Chondrocyte (in vitro differentiated cells): Measurements from ENCODE around the gene CNTFR. TPM values are rescaled to one million over a fixed set of nuclear protein-coding genes. Genes with fewer than 3 reads are reported as not detected.
A peak's percentile ranks its signal among the peaks of the same experiment; 100 is the strongest.

Experiments
- DNase-seq: peaks from one replicate; pipeline ENCODE4 v3.0.0; 2021; ENCODE audit warnings: mixed read lengths, low spot score
- H3K27ac Mint-ChIP-seq: one replicate; pipeline ENCODE4 v1.8.0; 2021; ENCODE audit warnings: mild to moderate bottlenecking, moderate library complexity, mixed read lengths; ENCODE audit not compliant: unreplicated experiment
- H3K27me3 Mint-ChIP-seq: 2 replicates; pipeline ENCODE4 v1.8.0; 2021; ENCODE audit warnings: low read depth, mixed read lengths
- H3K36me3 Mint-ChIP-seq: 2 replicates; pipeline ENCODE4 v1.8.0; 2021; ENCODE audit warnings: low read depth, mixed read lengths
- H3K4me1 Mint-ChIP-seq: 2 replicates; pipeline ENCODE4 v1.8.0; 2021; ENCODE audit warnings: low read depth, mild to moderate bottlenecking, mixed read lengths
- H3K4me3 Mint-ChIP-seq: one replicate; pipeline ENCODE4 v1.8.0; 2021; ENCODE audit warnings: mild to moderate bottlenecking, moderate library complexity, mixed read lengths; ENCODE audit not compliant: unreplicated experiment
- H3K9me3 Mint-ChIP-seq: 2 replicates; pipeline ENCODE4 v1.8.0; 2021; ENCODE audit warnings: low read depth, mixed read lengths
- total RNA-seq: library from RNA; stranded (reverse); gene quantifications from 3 replicates; pipeline ENCODE4 v1.2.1, GENCODE V29; 2021
- TF ChIP-seq, protein P1 (sequence below): fragments of 200-600 bp; sonication (generic); IDR thresholded peaks from 2 replicates; pipeline ENCODE4 v1.5.0; 2021; ENCODE audit warnings: antibody characterized with exemption, mild to moderate bottlenecking, moderate library complexity

Gene CNTFR
- total RNA-seq, 1 donor from 2014 or later, result 0.12 TPM

DNA sequence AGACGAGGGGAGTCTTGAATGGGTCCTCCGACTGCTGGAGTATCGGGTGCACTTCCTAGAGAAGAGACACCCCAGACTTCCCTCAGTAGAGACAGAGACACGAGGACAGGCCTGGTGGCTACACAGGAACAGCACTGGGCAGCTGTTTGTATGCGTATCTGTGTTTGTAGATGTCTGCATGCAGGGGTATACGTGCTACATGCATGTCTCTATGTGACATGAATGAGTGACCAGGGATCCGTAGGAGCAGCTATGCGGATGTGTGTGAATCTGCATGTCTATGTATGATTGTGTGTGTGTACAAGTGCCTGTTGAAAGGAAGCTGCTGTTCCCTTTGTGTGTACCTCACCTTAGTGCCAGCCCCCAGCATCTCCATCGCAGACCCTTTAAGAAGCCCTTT lies 31.2 kb downstream of the CNTFR start:
- Mint-ChIP-seq H3K27ac (no peak overlapping the region), H3K27me3 (peaks cover 9% of the 10 kb centered on the region), H3K4me1 (peaks cover 31% of the 10 kb centered on the region), H3K9me3 (peaks cover 3% of the 10 kb centered on the region), H3K4me3 (no peak overlapping the region), H3K36me3 (peaks cover 3% of the 10 kb centered on the region)
- DNase-seq, result peak; percentile 41
- TF ChIP-seq, protein P1, sequence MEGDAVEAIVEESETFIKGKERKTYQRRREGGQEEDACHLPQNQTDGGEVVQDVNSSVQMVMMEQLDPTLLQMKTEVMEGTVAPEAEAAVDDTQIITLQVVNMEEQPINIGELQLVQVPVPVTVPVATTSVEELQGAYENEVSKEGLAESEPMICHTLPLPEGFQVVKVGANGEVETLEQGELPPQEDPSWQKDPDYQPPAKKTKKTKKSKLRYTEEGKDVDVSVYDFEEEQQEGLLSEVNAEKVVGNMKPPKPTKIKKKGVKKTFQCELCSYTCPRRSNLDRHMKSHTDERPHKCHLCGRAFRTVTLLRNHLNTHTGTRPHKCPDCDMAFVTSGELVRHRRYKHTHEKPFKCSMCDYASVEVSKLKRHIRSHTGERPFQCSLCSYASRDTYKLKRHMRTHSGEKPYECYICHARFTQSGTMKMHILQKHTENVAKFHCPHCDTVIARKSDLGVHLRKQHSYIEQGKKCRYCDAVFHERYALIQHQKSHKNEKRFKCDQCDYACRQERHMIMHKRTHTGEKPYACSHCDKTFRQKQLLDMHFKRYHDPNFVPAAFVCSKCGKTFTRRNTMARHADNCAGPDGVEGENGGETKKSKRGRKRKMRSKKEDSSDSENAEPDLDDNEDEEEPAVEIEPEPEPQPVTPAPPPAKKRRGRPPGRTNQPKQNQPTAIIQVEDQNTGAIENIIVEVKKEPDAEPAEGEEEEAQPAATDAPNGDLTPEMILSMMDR, result no peak

DNA sequence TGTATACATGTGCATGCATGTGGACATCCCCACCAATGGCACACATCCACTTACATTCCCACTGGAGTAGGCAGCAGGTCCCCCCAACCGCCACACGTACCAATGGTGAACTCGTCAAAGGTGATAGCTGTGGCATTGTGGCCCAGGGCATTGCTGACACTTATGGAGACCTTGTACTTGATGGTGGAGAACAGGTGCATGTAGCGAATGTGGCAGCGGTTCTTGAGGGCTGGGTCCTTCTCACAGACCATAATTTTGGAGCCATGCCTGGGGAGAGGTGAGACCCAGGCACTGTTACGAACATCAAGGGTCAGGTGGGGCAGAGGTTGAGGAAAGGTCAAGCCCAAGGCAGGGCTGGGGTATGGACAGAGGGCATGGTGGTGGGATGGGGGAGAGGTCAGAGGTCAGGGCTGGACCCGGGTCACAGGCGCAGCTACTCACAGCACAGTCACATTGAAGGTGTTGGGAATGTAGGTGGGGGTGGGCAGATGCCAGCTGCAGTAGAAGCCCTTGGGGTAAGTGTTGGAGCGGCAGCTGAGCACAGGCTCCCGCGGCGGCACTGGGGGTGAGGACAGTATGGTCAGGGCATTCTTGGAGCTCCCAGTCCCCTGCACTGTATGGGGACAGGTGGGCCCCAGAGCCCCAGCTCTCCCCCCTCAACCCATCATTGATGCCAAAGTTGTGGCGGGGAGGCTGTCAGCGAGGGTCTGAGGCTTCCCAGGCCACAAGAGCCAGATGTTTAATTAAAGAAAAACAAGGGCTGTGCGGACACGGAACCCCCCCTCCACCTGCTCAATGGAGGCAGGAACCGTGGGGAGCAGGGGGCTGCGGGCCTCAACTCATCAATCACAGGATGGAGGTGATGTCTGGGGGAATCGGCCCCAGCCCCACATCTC lies 31.9 kb downstream of the CNTFR start:
- Mint-ChIP-seq H3K4me1 (peaks cover 31% of the 10 kb centered on the region), H3K4me3 (no peak overlapping the region), H3K27me3 (peaks cover 5% of the 10 kb centered on the region), H3K9me3 (peaks cover under 1% of the 10 kb centered on the region), H3K36me3 (peaks cover under 1% of the 10 kb centered on the region), H3K27ac (no peak overlapping the region)
- peak; percentile 75 for DNase-seq
- TF ChIP-seq, protein P1, result no peak

DNA sequence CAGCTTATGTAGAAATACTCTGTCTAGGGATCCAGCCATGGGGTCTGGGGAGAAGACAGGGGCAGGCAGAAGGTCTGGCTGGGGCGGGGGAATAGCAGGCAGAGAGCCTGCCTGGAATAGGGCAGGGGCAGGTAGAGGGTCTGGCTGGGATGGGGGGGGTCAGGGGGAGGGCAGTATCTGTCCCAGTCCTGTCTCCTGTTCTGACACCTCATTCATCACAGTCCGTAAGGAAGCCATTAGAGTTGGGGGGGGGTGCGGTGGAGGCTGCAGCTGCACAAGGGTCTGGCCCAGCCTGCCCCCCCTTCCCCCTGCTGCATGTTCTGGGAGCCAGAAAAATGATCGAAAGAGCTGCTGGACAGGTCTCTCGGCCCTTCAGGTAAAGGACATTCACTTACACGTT lies 32.6 kb downstream of the CNTFR start:
- no peaks in the 10 kb centered on the region for H3K36me3 Mint-ChIP-seq
- TF ChIP-seq, protein P1, result no peak
- H3K27me3 Mint-ChIP-seq, result peaks cover 5% of the 10 kb centered on the region
- no peak overlapping the region for H3K27ac Mint-ChIP-seq
- H3K4me1 Mint-ChIP-seq, result peaks cover 31% of the 10 kb centered on the region
- H3K4me3 Mint-ChIP-seq, result no peak overlapping the region
- no peaks in the 10 kb centered on the region for H3K9me3 Mint-ChIP-seq
- DNase-seq, result peak; percentile 12

DNA sequence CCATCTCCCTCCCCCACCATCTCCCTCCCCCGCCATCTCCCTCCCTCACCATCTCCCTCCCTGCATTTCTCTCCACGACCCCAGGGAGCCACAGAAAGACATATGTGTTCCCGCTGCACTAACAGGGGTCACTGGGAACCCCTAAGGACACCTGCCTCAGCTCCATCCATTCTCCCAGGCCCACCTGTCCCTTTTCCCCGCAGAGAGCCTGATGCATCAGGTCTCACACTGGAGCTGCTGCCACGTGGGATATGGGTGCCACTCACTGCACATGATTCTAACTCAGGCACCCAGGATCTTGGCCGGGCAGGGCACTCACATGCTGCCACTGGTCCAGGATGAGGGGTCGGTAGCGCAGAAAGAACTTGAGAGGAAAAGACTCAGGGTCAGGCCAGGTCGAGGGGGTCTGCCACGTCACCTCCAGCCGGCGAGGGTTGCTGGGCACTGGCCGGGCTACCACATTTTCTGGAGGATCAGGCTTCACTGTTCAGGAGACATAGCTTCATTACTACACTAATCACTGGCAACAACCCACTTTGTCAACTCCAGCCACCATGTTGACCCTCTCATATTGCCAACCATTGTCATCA lies 33.5 kb downstream of the CNTFR start:
- H3K9me3 Mint-ChIP-seq, result no peaks in the 10 kb centered on the region
- H3K36me3 Mint-ChIP-seq, result no peaks in the 10 kb centered on the region
- no peak overlapping the region for H3K4me3 Mint-ChIP-seq
- TF ChIP-seq, protein P1, result no peak
- peak; percentile 72 for DNase-seq
- H3K4me1 Mint-ChIP-seq, result peaks cover 28% of the 10 kb centered on the region
- peaks cover 5% of the 10 kb centered on the region for H3K27me3 Mint-ChIP-seq
- no peak overlapping the region for H3K27ac Mint-ChIP-seq

DNA sequence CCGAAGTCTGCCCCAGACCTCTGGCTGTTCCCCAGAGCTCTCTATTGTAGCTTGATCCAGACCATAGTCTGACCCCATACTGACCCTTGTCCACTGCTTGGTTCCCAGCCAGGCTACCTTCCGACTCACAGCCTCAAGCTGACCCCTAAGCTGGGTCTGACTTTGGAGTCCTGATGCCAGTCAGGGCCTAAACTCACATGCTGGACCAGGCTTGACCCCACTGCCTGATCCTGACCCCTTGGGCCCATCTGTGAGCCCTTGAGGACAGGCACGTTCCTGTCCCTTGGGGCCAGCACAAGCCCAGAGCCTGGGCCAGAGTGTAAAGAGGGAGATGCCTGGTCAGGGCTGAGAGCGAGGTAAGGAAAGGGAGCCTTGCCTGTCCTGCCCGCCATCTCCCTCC lies 34.0 kb downstream of the CNTFR start:
- H3K27ac Mint-ChIP-seq, result no peak overlapping the region
- no peaks in the 10 kb centered on the region for H3K36me3 Mint-ChIP-seq
- no peaks in the 10 kb centered on the region for H3K9me3 Mint-ChIP-seq
- H3K27me3 Mint-ChIP-seq, result peaks cover 5% of the 10 kb centered on the region
- DNase-seq, result peak; percentile 33
- H3K4me1 Mint-ChIP-seq, result peaks cover 27% of the 10 kb centered on the region
- TF ChIP-seq, protein P1, result no peak
- no peak overlapping the region for H3K4me3 Mint-ChIP-seq
